Liver (tissue), 9 donors: ENCODE data around the gene PCDHB3. TPM values are rescaled to one million over a fixed set of nuclear protein-coding genes. Genes with fewer than 3 reads are reported as not detected.
A peak's percentile ranks its signal among the peaks of the same experiment; 100 is the strongest.

Experiments used
- DNase-seq: peaks from one replicate; pipeline ENCODE4 v3.0.0-alpha.2; 2017; ENCODE audit warnings: low spot score
- H3K27ac ChIP-seq, 2 donors: one replicate each; pipeline ENCODE4 v1.7.0; 2013; ENCODE audit warnings: inconsistent platforms in 2 of 2, low read length in 2 of 2, control low read depth in 1 of 2, low read depth in 1 of 2, mild to moderate bottlenecking in 1 of 2
- H3K27me3 ChIP-seq, 4 donors: one replicate each; pipeline versions ENCODE4 v1.6.1 to v1.7.0; 2013; ENCODE audit warnings: low read length in 3 of 4, inconsistent platforms in 1 of 4, mild to moderate bottlenecking in 1 of 4, moderate library complexity in 1 of 4; ENCODE audit not compliant: control insufficient read depth in 4 of 4, insufficient read depth in 4 of 4
- H3K36me3 ChIP-seq, 4 donors: one replicate each; pipeline versions ENCODE4 v1.6.1 to v1.7.0; 2013; ENCODE audit warnings: low read length in 3 of 4, mild to moderate bottlenecking in 3 of 4, low read depth in 1 of 4, moderate library complexity in 1 of 4; ENCODE audit not compliant: control insufficient read depth in 4 of 4, insufficient read depth in 3 of 4
- H3K4me1 ChIP-seq, 4 donors: one replicate each; pipeline versions ENCODE4 v1.6.1 to v1.7.0; 2013; ENCODE audit warnings: low read length in 3 of 4, mild to moderate bottlenecking in 3 of 4, moderate library complexity in 1 of 4; ENCODE audit not compliant: control insufficient read depth in 4 of 4, insufficient read depth in 4 of 4
- H3K4me3 ChIP-seq, 3 donors: one replicate each; pipeline versions ENCODE4 v1.6.1 to v1.7.0; 2013; ENCODE audit warnings: low read length in 3 of 3, control low read depth in 1 of 3, low read depth in 1 of 3, mild to moderate bottlenecking in 1 of 3
- H3K9ac ChIP-seq, 2 donors: one replicate each; pipeline ENCODE4 v1.7.0; 2013; ENCODE audit warnings: low read length in 2 of 2, mild to moderate bottlenecking in 2 of 2, moderate library complexity in 2 of 2, control low read depth in 1 of 2, low read depth in 1 of 2
- H3K9me3 ChIP-seq, 4 donors: one replicate each; pipeline versions ENCODE4 v1.6.1 to v1.7.0; 2013; ENCODE audit warnings: low read length in 3 of 4; ENCODE audit not compliant: control insufficient read depth in 4 of 4
- ATF3 ChIP-seq: IDR thresholded peaks from 2 replicates; pipeline ENCODE4 v1.6.1; 2016; ENCODE audit warnings: antibody characterized with exemption
- CTCF ChIP-seq: fragments of 150-350 bp; IDR thresholded peaks from 2 replicates; pipeline ENCODE4 v1.5.1; 2017; ENCODE audit warnings: improper control_type of control experiment, low read depth, low read length; ENCODE audit not compliant: missing input control
- EGR1 ChIP-seq, 2 donors: IDR thresholded peaks; 2 replicates each; pipeline ENCODE4 v1.6.1; 2016 to 2018; ENCODE audit warnings: antibody characterized with exemption in 2 of 2, low read depth in 2 of 2
- FOXA1 ChIP-seq: IDR thresholded peaks from 2 replicates; pipeline ENCODE4 v1.6.1; 2016; ENCODE audit warnings: antibody characterized with exemption
- FOXA2 ChIP-seq: IDR thresholded peaks from 2 replicates; pipeline ENCODE4 v1.6.1; 2016; ENCODE audit warnings: antibody characterized with exemption
- GABPA ChIP-seq, 2 donors: IDR thresholded peaks in 1 of 2; conservative IDR thresholded peaks in 1 of 2; 2 replicates each; pipeline ENCODE4 v1.6.1; 2016; ENCODE audit warnings: antibody characterized with exemption in 2 of 2, mild to moderate bottlenecking in 1 of 2, moderate library complexity in 1 of 2
- HNF4A ChIP-seq, 2 donors: conservative IDR thresholded peaks; 2 replicates each; pipeline ENCODE4 v1.6.1; 2016; ENCODE audit warnings: antibody characterized with exemption in 2 of 2, mild to moderate bottlenecking in 2 of 2
- HNF4G ChIP-seq: IDR thresholded peaks from 2 replicates; pipeline ENCODE4 v1.6.1; 2016; ENCODE audit warnings: antibody characterized with exemption
- JUND ChIP-seq, 2 donors: IDR thresholded peaks; 2 replicates each; pipeline ENCODE4 v1.6.1; 2016; ENCODE audit warnings: antibody characterized with exemption in 2 of 2
- MAX ChIP-seq: IDR thresholded peaks from 2 replicates; pipeline ENCODE4 v1.6.1; 2016; ENCODE audit warnings: antibody characterized with exemption
- NR2F2 ChIP-seq: IDR thresholded peaks from 2 replicates; pipeline ENCODE4 v1.6.1; 2016; ENCODE audit warnings: antibody characterized with exemption
- RAD21 ChIP-seq, 2 donors: IDR thresholded peaks; 2 replicates each; pipeline ENCODE4 v1.6.1; 2016; ENCODE audit warnings: antibody characterized with exemption in 2 of 2, mild to moderate bottlenecking in 2 of 2
- REST ChIP-seq: IDR thresholded peaks from 2 replicates; pipeline ENCODE4 v1.6.1; 2016; ENCODE audit warnings: antibody characterized with exemption, mild to moderate bottlenecking
- RXRA ChIP-seq, 2 donors: IDR thresholded peaks; 2 replicates each; pipeline ENCODE4 v1.6.1; 2017 to 2018; ENCODE audit warnings: antibody characterized with exemption in 2 of 2, mild to moderate bottlenecking in 1 of 2
- SP1 ChIP-seq: IDR thresholded peaks from 2 replicates; pipeline ENCODE4 v1.6.1; 2018; ENCODE audit warnings: antibody characterized with exemption, mild to moderate bottlenecking
- TAF1 ChIP-seq: conservative IDR thresholded peaks from 2 replicates; pipeline ENCODE4 v1.6.1; 2016; ENCODE audit warnings: antibody characterized with exemption, mild to moderate bottlenecking
- YY1 ChIP-seq: IDR thresholded peaks from 2 replicates; pipeline ENCODE4 v1.6.1; 2016; ENCODE audit warnings: antibody characterized with exemption, mild to moderate bottlenecking
- ZBTB33 ChIP-seq: IDR thresholded peaks from 2 replicates; pipeline ENCODE4 v1.6.1; 2016; ENCODE audit warnings: antibody characterized with exemption
- WGBS: extraction: QIAGEN DNeasy Blood & Tissue Kit; methylation state at CpG from one replicate; pipeline ENCODE4 v1.1.7; 2013; 5-methylcytosine and 5-hydroxymethylcytosine counted together
- polyA plus RNA-seq, 2 donors: library from polyadenylated mRNA; stranded (reverse) in 1 of 2; unstranded in 1 of 2; fragments of 200-250 nt in 1 of 2; fragments of >200 nt in 1 of 2; fragmentation: Nextera tagmentation in 1 of 2; extraction: Ambion mirVana in 1 of 2; gene quantifications; one replicate each; pipeline versions ENCODE4 v1.2.1 to v1.2.3, GENCODE V29; 2013 to 2015
- total RNA-seq, 2 donors: library from RNA; depleted of rRNA; stranded (reverse); fragments of >200 nt; gene quantifications; one replicate each; pipeline ENCODE4 v1.2.3, GENCODE V29; 2014
- donor health status: healthy.
- donor health status: healthy.
- donor health status: healthy.
- donor health status: healthy.
- donor health status: healthy.

Gene PCDHB3
- total and polyA plus RNA-seq, 4 donors, result 0.08 to 0.09 (median 0.09) TPM; not detected in 1

GRCh38 chr5:141077826-141078225 is 22.4 kb upstream of the PCDHB3 start:
- Histone ChIP-seq H3K4me3 (peak overlapping the region in 2 of 3 donors; percentile 2 to 41), H3K27me3 (peaks cover 0 to 6% (median 2%) of the 10 kb centered on the region in 4 donors), H3K36me3 (no peaks in the 10 kb centered on the region), H3K9me3 (peaks cover 3 to 13% (median 9%) of the 10 kb centered on the region in 4 donors), H3K27ac (no peak overlapping the region), H3K9ac (no peak overlapping the region), H3K4me1 (no peaks in the 10 kb centered on the region)
- WGBS, result 43% methylated on average over 17 of the region's 17 CpGs
- no peak for DNase-seq
- TF ChIP-seq NR2F2, result no peak
- no peak for TF ChIP-seq RXRA (IDR thresholded peaks at IDR 0.05)
- no peak for TF ChIP-seq FOXA2
- no peak for TF ChIP-seq HNF4G
- no peak for TF ChIP-seq RAD21 (IDR thresholded peaks at IDR 0.05)
- no peak for TF ChIP-seq SP1
- no peak for TF ChIP-seq EGR1 (IDR thresholded peaks at IDR 0.05; ENCODE audit: low read depth in 2 of 2)
- TF ChIP-seq YY1, result no peak
- TF ChIP-seq ATF3, result no peak
- TF ChIP-seq FOXA1, result no peak
- no peak for TF ChIP-seq TAF1
- no peak for TF ChIP-seq ZBTB33
- no peak for TF ChIP-seq GABPA (IDR thresholded peaks at IDR 0.05 in 1 of 2, conservative IDR thresholded peaks at IDR 0.05 in 1 of 2)
- no peak for TF ChIP-seq MAX
- TF ChIP-seq HNF4A (conservative IDR thresholded peaks at IDR 0.05), result no peak
- TF ChIP-seq REST, result no peak
- no peak for TF ChIP-seq CTCF
- TF ChIP-seq JUND (IDR thresholded peaks at IDR 0.05), result no peak
